OCI-LY1 (cell line): ENCODE measurements around the gene VAV2.

Experiments used
- EZH2 ChIP-seq: fragments of 200-600 bp; sonication (generic), shearing (Covaris generic); IDR thresholded peaks from 2 replicates; pipeline ENCODE4 v1.8.0; 2017; ENCODE audit warnings: borderline replicate concordance, mixed run types, mild to moderate bottlenecking, antibody characterized with exemption, low read length, moderate library complexity, mixed read lengths
- TF ChIP-seq, protein P1 (sequence below): fragments of 200-600 bp; sonication (generic), shearing (Covaris generic); IDR thresholded peaks from 2 replicates; pipeline ENCODE4 v1.5.1; 2017; ENCODE audit warnings: mild to moderate bottlenecking, antibody characterized with exemption, low read length, moderate library complexity, mixed read lengths

DNA sequence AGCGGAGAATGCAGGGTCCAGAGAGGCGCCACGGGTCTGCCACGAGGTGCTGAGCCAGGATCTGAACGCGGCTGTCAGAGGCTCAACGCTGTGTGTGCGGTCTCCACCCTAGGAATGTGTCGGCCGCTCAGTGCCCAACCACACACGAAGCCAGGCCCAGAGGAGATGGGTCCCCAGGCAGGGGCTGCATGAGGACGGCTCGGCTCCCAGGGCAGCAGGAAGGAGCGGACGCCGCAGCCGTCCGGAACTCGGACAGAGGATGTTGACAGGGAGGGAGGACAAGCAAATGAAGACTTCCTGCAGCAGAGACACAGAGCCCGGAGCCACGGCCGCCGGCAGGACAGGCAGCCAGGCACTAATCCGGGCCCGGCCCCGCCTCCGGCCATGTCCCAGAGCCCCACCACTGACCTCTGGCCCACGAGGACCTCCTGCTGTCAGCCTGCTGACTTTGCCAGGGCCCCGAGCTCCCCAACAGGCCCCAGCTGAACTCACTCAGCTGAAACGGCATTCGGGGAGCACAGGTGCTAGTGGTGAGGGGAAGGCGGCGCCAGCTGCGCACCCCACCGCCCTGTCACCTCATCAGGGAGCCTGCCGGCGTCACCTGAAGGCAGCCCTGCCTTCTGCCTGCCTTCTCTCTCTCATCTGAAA lies 12.7 kb downstream of the VAV2 start:
- TF ChIP-seq EZH2: no peak
- TF ChIP-seq, protein P1, sequence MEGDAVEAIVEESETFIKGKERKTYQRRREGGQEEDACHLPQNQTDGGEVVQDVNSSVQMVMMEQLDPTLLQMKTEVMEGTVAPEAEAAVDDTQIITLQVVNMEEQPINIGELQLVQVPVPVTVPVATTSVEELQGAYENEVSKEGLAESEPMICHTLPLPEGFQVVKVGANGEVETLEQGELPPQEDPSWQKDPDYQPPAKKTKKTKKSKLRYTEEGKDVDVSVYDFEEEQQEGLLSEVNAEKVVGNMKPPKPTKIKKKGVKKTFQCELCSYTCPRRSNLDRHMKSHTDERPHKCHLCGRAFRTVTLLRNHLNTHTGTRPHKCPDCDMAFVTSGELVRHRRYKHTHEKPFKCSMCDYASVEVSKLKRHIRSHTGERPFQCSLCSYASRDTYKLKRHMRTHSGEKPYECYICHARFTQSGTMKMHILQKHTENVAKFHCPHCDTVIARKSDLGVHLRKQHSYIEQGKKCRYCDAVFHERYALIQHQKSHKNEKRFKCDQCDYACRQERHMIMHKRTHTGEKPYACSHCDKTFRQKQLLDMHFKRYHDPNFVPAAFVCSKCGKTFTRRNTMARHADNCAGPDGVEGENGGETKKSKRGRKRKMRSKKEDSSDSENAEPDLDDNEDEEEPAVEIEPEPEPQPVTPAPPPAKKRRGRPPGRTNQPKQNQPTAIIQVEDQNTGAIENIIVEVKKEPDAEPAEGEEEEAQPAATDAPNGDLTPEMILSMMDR: no peak
